Liver (tissue), 9 donors: ENCODE results near the gene PTPN6. TPM values are rescaled to one million over a fixed set of nuclear protein-coding genes. Genes with fewer than 3 reads are reported as not detected.

ENCODE experiments used
- DNase-seq: peaks from one replicate; pipeline ENCODE4 v3.0.0-alpha.2; 2017; ENCODE audit warnings: low spot score
- H3K27ac ChIP-seq, 2 donors: one replicate each; pipeline ENCODE4 v1.7.0; 2013; ENCODE audit warnings: inconsistent platforms in 2 of 2, low read length in 2 of 2, control low read depth in 1 of 2, low read depth in 1 of 2, mild to moderate bottlenecking in 1 of 2
- H3K27me3 ChIP-seq, 4 donors: one replicate each; pipeline versions ENCODE4 v1.6.1 to v1.7.0; 2013; ENCODE audit warnings: low read length in 3 of 4, inconsistent platforms in 1 of 4, mild to moderate bottlenecking in 1 of 4, moderate library complexity in 1 of 4; ENCODE audit not compliant: control insufficient read depth in 4 of 4, insufficient read depth in 4 of 4
- H3K36me3 ChIP-seq, 4 donors: one replicate each; pipeline versions ENCODE4 v1.6.1 to v1.7.0; 2013; ENCODE audit warnings: low read length in 3 of 4, mild to moderate bottlenecking in 3 of 4, low read depth in 1 of 4, moderate library complexity in 1 of 4; ENCODE audit not compliant: control insufficient read depth in 4 of 4, insufficient read depth in 3 of 4
- H3K4me1 ChIP-seq, 4 donors: one replicate each; pipeline versions ENCODE4 v1.6.1 to v1.7.0; 2013; ENCODE audit warnings: low read length in 3 of 4, mild to moderate bottlenecking in 3 of 4, moderate library complexity in 1 of 4; ENCODE audit not compliant: control insufficient read depth in 4 of 4, insufficient read depth in 4 of 4
- H3K4me3 ChIP-seq, 3 donors: one replicate each; pipeline versions ENCODE4 v1.6.1 to v1.7.0; 2013; ENCODE audit warnings: low read length in 3 of 3, control low read depth in 1 of 3, low read depth in 1 of 3, mild to moderate bottlenecking in 1 of 3
- H3K9ac ChIP-seq, 2 donors: one replicate each; pipeline ENCODE4 v1.7.0; 2013; ENCODE audit warnings: low read length in 2 of 2, mild to moderate bottlenecking in 2 of 2, moderate library complexity in 2 of 2, control low read depth in 1 of 2, low read depth in 1 of 2
- H3K9me3 ChIP-seq, 4 donors: one replicate each; pipeline versions ENCODE4 v1.6.1 to v1.7.0; 2013; ENCODE audit warnings: low read length in 3 of 4; ENCODE audit not compliant: control insufficient read depth in 4 of 4
- ATF3 ChIP-seq: IDR thresholded peaks from 2 replicates; pipeline ENCODE4 v1.6.1; 2016; ENCODE audit warnings: antibody characterized with exemption
- CTCF ChIP-seq: fragments of 150-350 bp; IDR thresholded peaks from 2 replicates; pipeline ENCODE4 v1.5.1; 2017; ENCODE audit warnings: improper control_type of control experiment, low read depth, low read length; ENCODE audit not compliant: missing input control
- EGR1 ChIP-seq, 2 donors: IDR thresholded peaks; 2 replicates each; pipeline ENCODE4 v1.6.1; 2016 to 2018; ENCODE audit warnings: antibody characterized with exemption in 2 of 2, low read depth in 2 of 2
- FOXA1 ChIP-seq: IDR thresholded peaks from 2 replicates; pipeline ENCODE4 v1.6.1; 2016; ENCODE audit warnings: antibody characterized with exemption
- FOXA2 ChIP-seq: IDR thresholded peaks from 2 replicates; pipeline ENCODE4 v1.6.1; 2016; ENCODE audit warnings: antibody characterized with exemption
- GABPA ChIP-seq, 2 donors: IDR thresholded peaks in 1 of 2; conservative IDR thresholded peaks in 1 of 2; 2 replicates each; pipeline ENCODE4 v1.6.1; 2016; ENCODE audit warnings: antibody characterized with exemption in 2 of 2, mild to moderate bottlenecking in 1 of 2, moderate library complexity in 1 of 2
- HNF4A ChIP-seq, 2 donors: conservative IDR thresholded peaks; 2 replicates each; pipeline ENCODE4 v1.6.1; 2016; ENCODE audit warnings: antibody characterized with exemption in 2 of 2, mild to moderate bottlenecking in 2 of 2
- HNF4G ChIP-seq: IDR thresholded peaks from 2 replicates; pipeline ENCODE4 v1.6.1; 2016; ENCODE audit warnings: antibody characterized with exemption
- JUND ChIP-seq, 2 donors: IDR thresholded peaks; 2 replicates each; pipeline ENCODE4 v1.6.1; 2016; ENCODE audit warnings: antibody characterized with exemption in 2 of 2
- MAX ChIP-seq: IDR thresholded peaks from 2 replicates; pipeline ENCODE4 v1.6.1; 2016; ENCODE audit warnings: antibody characterized with exemption
- NR2F2 ChIP-seq: IDR thresholded peaks from 2 replicates; pipeline ENCODE4 v1.6.1; 2016; ENCODE audit warnings: antibody characterized with exemption
- RAD21 ChIP-seq, 2 donors: IDR thresholded peaks; 2 replicates each; pipeline ENCODE4 v1.6.1; 2016; ENCODE audit warnings: antibody characterized with exemption in 2 of 2, mild to moderate bottlenecking in 2 of 2
- REST ChIP-seq: IDR thresholded peaks from 2 replicates; pipeline ENCODE4 v1.6.1; 2016; ENCODE audit warnings: antibody characterized with exemption, mild to moderate bottlenecking
- RXRA ChIP-seq, 2 donors: IDR thresholded peaks; 2 replicates each; pipeline ENCODE4 v1.6.1; 2017 to 2018; ENCODE audit warnings: antibody characterized with exemption in 2 of 2, mild to moderate bottlenecking in 1 of 2
- SP1 ChIP-seq: IDR thresholded peaks from 2 replicates; pipeline ENCODE4 v1.6.1; 2018; ENCODE audit warnings: antibody characterized with exemption, mild to moderate bottlenecking
- TAF1 ChIP-seq: conservative IDR thresholded peaks from 2 replicates; pipeline ENCODE4 v1.6.1; 2016; ENCODE audit warnings: antibody characterized with exemption, mild to moderate bottlenecking
- YY1 ChIP-seq: IDR thresholded peaks from 2 replicates; pipeline ENCODE4 v1.6.1; 2016; ENCODE audit warnings: antibody characterized with exemption, mild to moderate bottlenecking
- WGBS: extraction: QIAGEN DNeasy Blood & Tissue Kit; methylation state at CpG from one replicate; pipeline ENCODE4 v1.1.7; 2013; 5-methylcytosine and 5-hydroxymethylcytosine counted together
- polyA plus RNA-seq, 2 donors: library from polyadenylated mRNA; stranded (reverse) in 1 of 2; unstranded in 1 of 2; fragments of 200-250 nt in 1 of 2; fragments of >200 nt in 1 of 2; fragmentation: Nextera tagmentation in 1 of 2; extraction: Ambion mirVana in 1 of 2; gene quantifications; one replicate each; pipeline versions ENCODE4 v1.2.1 to v1.2.3, GENCODE V29; 2013 to 2015
- total RNA-seq, 2 donors: library from RNA; depleted of rRNA; stranded (reverse); fragments of >200 nt; gene quantifications; one replicate each; pipeline ENCODE4 v1.2.3, GENCODE V29; 2014
- TF ChIP-seq, protein P1 (sequence below): IDR thresholded peaks from 2 replicates; pipeline ENCODE4 v1.6.1; 2016; ENCODE audit warnings: antibody characterized with exemption
- donor health status: healthy.
- donor health status: healthy.
- donor health status: healthy.
- donor health status: healthy.
- donor health status: healthy.

Gene PTPN6
- total and polyA plus RNA-seq, 4 donors, result 15.2 to 41.0 (median 19.6) TPM

GRCh38 chr12:6967651-6968100 lies 16.5 kb downstream of the PTPN6 start:
- H3K9ac ChIP-seq, result no peak overlapping the region
- H3K27me3 ChIP-seq, result no peaks in the 10 kb centered on the region
- no peak for DNase-seq
- H3K36me3 ChIP-seq, result peaks cover 13 to 34% (median 28%) of the 10 kb centered on the region in 4 donors
- 81% methylated on average over 10 of the region's 10 CpGs for WGBS
- H3K4me3 ChIP-seq, result no peak overlapping the region
- H3K4me1 ChIP-seq, result peaks cover 0 to 29% (median 24%) of the 10 kb centered on the region in 4 donors
- TF ChIP-seq YY1 (no peak), GABPA (IDR thresholded peaks at IDR 0.05 in 1 of 2, conservative IDR thresholded peaks at IDR 0.05 in 1 of 2) (no peak), TAF1 (no peak), HNF4A (conservative IDR thresholded peaks at IDR 0.05) (no peak), HNF4G (no peak)
- H3K9me3 ChIP-seq, result no peaks in the 10 kb centered on the region
- H3K27ac ChIP-seq, result peak overlapping the region in 1 of 2 donors; percentile 30

DNA sequence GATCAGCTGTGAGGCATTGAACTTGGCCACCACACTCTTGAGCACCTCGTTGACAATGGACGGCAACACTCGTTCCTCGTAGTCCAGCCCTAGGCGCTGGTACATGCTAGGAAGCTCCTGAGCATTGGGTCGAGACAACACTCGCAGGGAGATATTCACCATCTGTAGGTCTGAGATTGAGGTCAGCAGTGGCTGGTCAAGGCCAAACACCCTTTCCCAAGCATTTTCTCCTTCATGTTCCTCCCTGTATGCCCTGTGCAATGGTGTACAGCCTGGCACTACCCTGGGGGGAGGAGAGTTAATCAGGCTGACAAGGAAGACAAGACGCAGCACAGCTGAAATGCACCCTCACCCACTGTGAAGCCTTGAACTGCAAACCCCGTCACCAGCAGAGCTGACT lies 17.3 kb downstream of the PTPN6 start:
- TF ChIP-seq ATF3 (no peak), NR2F2 (no peak), FOXA1 (no peak), YY1 (no peak), SP1 (no peak), TAF1 (no peak)
- TF ChIP-seq, protein P1, sequence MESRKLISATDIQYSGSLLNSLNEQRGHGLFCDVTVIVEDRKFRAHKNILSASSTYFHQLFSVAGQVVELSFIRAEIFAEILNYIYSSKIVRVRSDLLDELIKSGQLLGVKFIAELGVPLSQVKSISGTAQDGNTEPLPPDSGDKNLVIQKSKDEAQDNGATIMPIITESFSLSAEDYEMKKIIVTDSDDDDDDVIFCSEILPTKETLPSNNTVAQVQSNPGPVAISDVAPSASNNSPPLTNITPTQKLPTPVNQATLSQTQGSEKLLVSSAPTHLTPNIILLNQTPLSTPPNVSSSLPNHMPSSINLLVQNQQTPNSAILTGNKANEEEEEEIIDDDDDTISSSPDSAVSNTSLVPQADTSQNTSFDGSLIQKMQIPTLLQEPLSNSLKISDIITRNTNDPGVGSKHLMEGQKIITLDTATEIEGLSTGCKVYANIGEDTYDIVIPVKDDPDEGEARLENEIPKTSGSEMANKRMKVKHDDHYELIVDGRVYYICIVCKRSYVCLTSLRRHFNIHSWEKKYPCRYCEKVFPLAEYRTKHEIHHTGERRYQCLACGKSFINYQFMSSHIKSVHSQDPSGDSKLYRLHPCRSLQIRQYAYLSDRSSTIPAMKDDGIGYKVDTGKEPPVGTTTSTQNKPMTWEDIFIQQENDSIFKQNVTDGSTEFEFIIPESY, result no peak
- Histone ChIP-seq H3K4me3 (no peak overlapping the region), H3K27ac (peak overlapping the region; percentile 78 to 84), H3K9ac (no peak overlapping the region), H3K36me3 (peaks cover 13 to 34% (median 28%) of the 10 kb centered on the region in 4 donors), H3K4me1 (peaks cover 0 to 29% (median 22%) of the 10 kb centered on the region in 4 donors), H3K9me3 (no peaks in the 10 kb centered on the region), H3K27me3 (no peaks in the 10 kb centered on the region)
- 85% methylated on average over 9 of the region's 9 CpGs for WGBS
- no peak for DNase-seq

DNA sequence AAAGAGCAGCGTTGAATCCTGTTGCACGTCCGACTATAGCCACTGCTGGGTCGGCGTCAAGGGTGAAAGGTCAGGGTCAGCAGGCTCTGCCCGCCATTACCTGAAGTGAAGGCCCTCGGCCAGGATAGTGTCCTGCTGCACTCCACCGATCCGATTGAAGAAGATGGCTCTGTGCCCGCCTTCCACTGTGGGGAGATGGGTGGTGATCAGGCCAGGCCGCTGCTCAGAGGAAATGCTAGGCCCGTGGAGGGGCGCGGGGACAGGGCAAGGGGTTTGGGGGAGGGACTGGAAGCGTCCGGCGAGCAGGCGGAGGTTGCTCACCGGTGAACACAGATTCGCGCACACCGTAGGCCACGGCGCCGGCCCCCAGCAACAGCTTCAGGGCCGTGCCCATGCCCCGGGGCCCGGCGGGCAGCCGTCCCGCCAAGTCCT lies 19.0 kb downstream of the PTPN6 start:
- Histone ChIP-seq H3K27me3 (no peaks in the 10 kb centered on the region), H3K36me3 (peaks cover 13 to 40% (median 38%) of the 10 kb centered on the region in 4 donors), H3K4me1 (peaks cover 0 to 29% (median 22%) of the 10 kb centered on the region in 4 donors), H3K9me3 (no peaks in the 10 kb centered on the region), H3K9ac (peak overlapping the region; percentile 54 to 93), H3K27ac (peak overlapping the region; percentile 78 to 84), H3K4me3 (peak overlapping the region; percentile 56 to 90 (median 82))
- WGBS, result under 1% methylated on average over 31 of the region's 31 CpGs
- no peak for DNase-seq
- TF ChIP-seq HNF4A (conservative IDR thresholded peaks at IDR 0.05), result peak in 1 of 2 donors; percentile 10
- TF ChIP-seq MAX, result no peak
- TF ChIP-seq CTCF, result no peak
- TF ChIP-seq GABPA (IDR thresholded peaks at IDR 0.05 in 1 of 2, conservative IDR thresholded peaks at IDR 0.05 in 1 of 2), result no peak
- TF ChIP-seq ATF3, result no peak
- TF ChIP-seq JUND (IDR thresholded peaks at IDR 0.05), result no peak
- TF ChIP-seq FOXA1, result no peak
- TF ChIP-seq SP1, result no peak
- TF ChIP-seq YY1, result no peak
- TF ChIP-seq RAD21 (IDR thresholded peaks at IDR 0.05), result no peak
- TF ChIP-seq FOXA2, result no peak
- no peak for TF ChIP-seq EGR1 (IDR thresholded peaks at IDR 0.05; ENCODE audit: low read depth in 2 of 2)
- TF ChIP-seq REST, result no peak
- TF ChIP-seq RXRA (IDR thresholded peaks at IDR 0.05), result peak in 1 of 2 donors; percentile 26
- no peak for TF ChIP-seq HNF4G
- TF ChIP-seq TAF1, result no peak
